ENCODE data around the gene MET.
"Not testable (repeated sequence)": the region's sequence is repeated elsewhere in the genome, so short reads cannot be mapped to it uniquely, and the experiment has no call there.

MET gene

DNA sequence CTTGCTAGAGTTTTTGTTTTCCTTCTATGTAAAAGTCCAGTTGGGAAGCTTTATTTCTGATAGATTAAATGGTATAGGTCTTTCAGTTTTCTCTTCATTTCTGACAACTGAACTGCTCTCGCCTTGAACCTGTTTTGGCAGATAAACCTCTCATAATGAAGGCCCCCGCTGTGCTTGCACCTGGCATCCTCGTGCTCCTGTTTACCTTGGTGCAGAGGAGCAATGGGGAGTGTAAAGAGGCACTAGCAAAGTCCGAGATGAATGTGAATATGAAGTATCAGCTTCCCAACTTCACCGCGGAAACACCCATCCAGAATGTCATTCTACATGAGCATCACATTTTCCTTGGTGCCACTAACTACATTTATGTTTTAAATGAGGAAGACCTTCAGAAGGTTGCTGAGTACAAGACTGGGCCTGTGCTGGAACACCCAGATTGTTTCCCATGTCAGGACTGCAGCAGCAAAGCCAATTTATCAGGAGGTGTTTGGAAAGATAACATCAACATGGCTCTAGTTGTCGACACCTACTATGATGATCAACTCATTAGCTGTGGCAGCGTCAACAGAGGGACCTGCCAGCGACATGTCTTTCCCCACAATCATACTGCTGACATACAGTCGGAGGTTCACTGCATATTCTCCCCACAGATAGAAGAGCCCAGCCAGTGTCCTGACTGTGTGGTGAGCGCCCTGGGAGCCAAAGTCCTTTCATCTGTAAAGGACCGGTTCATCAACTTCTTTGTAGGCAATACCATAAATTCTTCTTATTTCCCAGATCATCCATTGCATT is 27.1 kb downstream of the MET start:
- no peak for DNase-seq (ENCODE audit: low read depth)

DNA sequence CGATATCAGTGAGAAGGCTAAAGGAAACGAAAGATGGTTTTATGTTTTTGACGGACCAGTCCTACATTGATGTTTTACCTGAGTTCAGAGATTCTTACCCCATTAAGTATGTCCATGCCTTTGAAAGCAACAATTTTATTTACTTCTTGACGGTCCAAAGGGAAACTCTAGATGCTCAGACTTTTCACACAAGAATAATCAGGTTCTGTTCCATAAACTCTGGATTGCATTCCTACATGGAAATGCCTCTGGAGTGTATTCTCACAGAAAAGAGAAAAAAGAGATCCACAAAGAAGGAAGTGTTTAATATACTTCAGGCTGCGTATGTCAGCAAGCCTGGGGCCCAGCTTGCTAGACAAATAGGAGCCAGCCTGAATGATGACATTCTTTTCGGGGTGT is 27.7 kb downstream of the MET start:
- no peak for DNase-seq (ENCODE audit: low read depth)

DNA sequence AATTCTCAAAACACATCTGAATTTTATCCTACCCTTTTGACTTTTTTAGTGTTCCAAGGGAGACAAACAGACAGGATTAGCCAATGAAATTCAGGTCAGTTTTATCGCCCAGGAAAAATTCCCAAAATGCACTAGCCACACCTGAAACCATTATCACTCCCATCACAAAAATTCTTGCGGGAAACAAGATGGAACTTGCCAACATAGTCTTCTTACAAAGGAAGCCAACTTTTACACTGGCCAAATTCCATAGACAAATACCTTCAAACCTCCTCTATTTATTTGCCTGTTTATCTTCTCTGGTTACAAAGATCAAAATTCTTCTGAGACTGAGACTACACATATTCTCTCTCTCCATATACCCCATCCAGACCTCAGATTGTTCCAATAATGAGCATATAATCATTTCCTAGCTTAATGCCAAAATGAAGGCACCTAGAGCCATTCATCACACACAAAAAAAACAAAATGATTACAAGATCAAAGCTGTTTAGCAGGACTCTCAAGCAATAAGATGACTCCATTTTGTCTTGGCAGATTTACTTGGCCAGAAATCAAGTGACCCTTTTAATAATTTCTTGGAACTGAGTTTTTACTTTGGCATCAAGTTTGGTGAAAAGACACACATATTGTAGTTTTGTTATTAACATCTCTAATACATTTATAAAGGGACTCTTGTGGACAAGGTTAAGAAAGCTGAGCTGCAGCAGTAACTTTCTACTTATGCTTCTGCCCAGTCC is 30.2 kb downstream of the MET start:
- DNase-seq (ENCODE audit: low read depth), result no peak

DNA sequence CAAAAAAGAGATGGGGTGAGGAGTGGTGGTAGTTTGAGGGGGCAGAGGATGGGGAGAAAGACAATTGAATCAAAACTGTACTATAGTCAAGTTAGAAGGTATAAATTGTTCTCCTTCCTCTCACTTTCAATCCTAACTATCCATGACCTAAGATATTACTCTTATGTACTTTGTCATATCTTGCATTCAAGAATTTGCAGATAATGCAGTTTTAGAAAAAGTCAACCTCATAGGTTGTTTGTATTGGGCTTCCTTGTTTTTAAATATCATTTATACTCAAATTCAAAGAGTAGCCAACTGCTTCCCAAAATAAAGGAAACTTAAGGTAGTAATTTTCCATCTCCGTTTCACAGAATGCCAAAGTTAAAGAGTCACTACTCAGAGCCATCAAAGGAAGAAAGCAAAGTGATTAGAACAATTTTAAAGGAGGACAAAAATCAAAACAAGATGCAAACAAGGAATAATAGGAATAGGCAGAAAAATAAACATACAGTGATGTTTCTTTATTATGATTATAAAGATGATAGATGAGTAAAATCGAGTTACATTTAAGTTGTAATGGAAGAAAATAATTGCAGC is 32.7 kb downstream of the MET start:
- no peak for DNase-seq (ENCODE audit: low read depth)

DNA sequence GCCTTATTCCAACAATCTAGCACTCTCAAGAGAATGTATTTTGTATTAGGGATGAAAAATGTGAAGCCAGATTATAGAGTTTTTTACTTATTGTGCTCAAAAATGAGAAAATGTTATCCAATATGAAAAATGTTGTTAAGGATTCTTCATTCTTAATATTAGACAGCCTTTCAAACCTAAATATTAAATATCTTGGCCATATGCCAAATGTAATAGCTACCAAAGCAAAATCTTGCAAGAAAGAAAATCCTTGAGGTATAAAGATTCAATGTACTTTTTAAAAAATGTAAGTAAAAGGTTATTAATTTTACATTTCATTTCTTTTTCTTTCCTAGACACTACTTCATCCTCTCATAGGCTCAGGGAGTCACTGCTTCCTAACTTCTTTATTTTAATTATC is 33.4 kb downstream of the MET start:
- DNase-seq (ENCODE audit: low read depth), result no peak

DNA sequence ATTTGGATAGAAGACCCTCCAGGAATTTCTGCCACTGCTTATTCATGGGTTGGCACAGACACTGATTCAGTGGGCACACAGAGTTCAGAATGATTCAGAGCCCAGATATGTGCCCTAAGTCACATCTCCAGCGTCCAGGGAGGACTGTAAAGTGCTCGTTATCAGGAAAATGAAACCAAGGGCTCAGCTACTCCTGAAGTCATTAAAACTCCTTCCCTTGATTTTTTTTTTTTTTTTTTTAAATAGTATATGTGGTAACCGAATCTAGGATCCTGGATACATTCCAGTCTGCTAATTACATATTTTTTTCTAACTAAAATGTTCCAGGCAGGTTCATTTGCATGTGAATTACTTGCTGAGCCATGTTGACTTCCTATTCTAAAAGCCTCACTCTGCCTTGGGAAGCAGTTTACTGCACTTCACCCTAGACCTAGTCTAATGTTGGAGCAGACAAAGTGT is 34.7 kb downstream of the MET start:
- DNase-seq (ENCODE audit: low read depth), result no peak

DNA sequence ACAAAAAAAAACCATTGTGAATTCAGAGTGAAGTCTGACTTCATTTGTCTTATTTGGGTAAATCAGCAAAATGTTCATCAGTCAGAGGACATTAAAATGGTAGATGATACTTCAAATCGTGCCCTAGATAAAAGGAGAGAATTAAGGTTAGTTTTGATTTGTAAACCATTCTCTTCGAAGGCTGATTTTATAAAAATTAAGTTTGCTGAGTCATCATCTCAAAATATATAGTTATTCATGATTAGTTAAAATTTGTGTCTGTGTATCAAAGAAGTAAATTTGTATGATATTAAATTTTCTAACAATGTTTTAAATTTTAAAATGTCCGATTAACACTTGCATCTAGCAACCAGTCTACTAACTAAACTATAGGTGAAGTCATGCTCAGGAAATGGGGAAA is 35.3 kb downstream of the MET start:
- no peak for DNase-seq (ENCODE audit: low read depth)

DNA sequence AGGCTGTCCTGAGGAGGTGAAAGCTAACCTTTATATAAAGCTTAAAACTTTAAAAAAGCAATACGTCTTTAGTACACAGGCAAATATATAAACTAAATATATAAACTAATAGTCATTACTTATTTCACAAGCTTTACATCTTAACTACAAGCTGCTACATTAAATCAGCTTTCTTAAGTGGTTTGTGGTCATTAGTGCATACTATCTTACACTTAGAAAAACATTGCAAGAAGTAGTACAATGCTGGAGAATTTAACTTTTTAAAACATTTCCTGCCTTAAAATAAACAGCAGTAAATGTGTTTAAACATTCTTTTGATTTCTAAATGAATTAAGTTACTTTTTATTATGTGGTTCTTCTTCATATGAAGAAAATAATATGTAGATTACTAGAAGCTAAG is 36.3 kb downstream of the MET start:
- no peak for DNase-seq (ENCODE audit: low read depth)

DNA sequence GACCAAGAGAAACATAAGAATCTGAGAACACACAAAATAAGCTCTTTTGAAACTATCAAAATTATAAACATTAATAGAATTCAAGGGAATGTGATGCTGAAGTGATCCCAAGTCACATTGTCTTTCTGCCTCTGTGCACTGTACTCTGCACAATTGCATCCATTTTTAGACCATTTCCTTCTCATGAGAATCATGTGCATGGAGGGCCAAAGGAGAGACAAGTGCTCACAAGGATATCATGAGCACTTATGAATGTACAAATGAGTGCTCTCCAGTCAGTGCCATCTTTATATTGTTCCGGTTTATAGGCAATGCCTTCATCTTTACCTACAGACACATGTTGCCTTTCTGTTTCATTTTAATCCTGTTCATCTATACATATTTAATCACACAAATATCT is 36.9 kb downstream of the MET start:
- DNase-seq (ENCODE audit: low read depth), result no peak

DNA sequence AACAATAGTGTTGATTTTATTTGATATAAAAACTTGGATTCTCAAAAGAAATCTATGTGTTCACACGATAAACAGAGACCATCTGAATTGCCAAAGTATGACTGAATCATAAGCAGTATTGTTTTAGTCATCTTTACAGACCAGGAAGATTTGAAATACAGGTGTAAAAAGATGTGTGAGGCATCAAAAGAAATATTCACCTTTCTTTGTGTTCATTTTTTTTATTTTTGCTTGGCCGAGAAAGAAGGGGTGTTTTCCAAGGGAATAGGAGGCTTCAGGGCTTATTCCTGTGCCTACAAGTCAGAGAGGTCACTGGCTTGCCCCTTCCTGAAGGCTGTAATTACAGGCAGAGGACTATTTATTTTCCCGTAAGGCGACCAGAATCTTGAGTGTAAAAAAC is 37.3 kb downstream of the MET start:
- no peak for DNase-seq (ENCODE audit: low read depth)

DNA sequence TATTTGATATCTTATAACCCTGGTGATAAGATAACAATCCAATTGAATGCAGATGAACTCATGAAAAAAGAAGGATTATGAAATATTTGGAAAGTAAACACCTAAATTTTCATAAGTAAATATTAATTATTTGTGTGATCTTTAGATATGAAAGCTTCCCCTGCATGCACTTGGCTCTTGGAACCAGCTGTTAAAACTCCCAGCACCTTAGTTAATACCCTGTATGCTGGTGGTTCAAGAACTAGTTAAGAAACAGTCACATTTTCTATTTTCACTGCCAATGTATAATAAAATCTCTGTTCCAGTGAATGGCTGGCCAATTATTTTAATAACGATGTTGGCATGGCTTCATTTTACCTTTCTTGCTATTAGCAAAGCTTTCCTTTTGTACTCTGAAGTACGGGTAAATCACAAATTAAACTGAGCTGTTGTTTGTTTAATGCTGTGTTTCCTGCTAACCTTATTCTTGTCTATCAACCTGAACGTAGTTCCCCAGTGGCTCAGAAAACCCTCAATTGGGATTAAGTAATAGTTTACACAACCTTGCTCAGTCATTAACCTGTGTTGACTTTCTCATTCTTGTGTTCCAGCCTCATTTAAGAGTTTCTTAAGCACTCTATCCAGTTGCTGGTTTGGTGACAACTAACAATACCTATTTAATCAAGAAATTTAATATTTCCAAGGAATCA is 38.9 kb downstream of the MET start:
- no peak for DNase-seq (ENCODE audit: low read depth)

DNA sequence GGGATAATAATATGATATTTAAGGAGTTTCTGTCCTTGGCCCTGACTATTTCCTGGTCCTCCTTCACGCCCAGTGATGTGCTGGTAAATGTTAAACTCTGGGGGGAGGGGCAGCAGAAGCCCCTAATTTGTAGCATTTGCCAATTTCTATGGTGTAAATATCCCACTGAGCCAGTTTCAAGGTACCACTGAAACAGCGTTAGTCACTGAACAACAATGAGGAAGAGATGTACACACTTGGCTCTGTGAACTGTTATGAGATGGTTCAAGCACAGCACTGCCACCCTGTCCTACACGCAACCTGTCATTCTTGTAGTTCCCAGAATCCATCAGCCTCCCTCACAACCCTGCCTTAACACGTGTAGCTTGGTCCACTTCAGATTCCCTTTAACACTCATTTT is 39.8 kb downstream of the MET start:
- DNase-seq (ENCODE audit: low read depth), result no peak

DNA sequence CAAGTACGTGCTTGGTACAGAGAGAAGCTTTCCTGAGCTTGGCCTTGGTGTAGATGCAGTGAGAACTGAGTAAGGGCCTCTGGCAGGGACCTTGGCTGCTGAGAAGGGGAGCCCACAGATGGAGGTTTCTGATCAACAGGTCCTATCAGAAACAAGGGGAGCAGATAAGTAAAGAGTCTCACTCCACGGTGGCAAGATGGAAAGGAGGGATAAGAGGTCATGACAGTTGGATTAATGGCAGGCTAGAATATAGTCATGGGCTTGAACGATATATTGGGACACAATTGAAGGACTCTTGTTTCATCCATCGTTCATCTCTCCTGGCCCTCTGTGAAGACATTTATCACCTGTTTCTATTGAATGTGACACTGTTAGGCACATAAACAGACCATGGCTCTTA is 41.5 kb downstream of the MET start:
- DNase-seq (ENCODE audit: low read depth), result no peak

DNA sequence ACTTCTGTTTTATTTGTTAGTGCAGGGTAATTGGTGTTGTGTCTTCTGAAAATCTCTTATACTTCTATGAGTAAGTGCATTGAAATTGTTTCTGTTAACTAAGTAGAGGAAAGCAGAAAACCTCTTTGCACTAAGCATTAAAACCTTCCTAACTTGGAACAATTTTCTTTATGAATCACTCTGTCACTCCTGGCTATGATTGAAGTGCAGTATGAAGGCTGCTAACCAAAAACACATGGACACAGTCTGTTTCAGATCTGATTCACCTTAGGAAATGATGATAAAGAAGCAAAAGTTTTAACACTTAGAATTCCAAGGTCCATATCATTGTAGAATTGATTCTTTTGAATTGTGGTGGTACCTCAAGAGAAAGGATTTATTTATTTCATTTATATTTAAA is 41.9 kb downstream of the MET start:
- DNase-seq (ENCODE audit: low read depth), result peak; percentile 61

DNA sequence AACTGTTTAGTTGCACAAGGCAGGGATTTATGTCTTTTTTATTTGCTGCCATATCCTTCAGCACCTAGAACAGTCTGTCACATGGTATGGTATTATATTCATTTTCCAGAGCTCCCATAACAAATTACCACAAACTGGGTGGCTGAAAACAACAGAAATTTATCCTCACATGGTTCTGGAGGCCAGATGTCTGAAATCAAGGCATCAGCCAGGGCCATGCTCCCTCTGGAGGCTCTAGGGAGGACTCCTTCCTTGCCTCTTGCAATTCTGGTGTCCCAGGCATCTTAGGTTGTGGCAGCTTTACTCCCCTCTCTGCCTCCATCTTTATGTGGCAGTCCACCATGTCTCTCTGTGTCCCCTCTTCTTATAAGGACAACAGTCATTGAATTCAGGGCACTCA is 43.1 kb downstream of the MET start:
- peak; percentile 61 for DNase-seq (ENCODE audit: low read depth)

DNA sequence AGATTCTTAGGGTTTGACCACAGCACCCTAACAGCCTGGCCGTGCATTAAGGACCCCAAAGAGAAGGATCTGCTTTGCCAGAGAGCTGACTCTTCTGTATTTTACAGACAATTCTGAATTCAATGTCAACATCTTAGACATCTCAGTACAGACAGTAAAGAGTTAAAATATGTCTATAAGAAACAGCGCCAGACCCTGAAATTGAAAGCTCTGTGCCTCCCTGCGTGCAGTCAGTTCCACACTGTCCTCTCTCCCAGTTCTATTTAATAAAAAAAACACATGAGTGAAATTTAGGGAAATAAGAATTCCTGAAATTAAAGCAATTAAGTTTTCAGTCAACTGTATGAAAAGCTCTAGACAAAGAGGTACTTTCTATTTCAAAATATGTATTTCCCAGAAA is 45.1 kb downstream of the MET start:
- DNase-seq (ENCODE audit: low read depth), result no peak

DNA sequence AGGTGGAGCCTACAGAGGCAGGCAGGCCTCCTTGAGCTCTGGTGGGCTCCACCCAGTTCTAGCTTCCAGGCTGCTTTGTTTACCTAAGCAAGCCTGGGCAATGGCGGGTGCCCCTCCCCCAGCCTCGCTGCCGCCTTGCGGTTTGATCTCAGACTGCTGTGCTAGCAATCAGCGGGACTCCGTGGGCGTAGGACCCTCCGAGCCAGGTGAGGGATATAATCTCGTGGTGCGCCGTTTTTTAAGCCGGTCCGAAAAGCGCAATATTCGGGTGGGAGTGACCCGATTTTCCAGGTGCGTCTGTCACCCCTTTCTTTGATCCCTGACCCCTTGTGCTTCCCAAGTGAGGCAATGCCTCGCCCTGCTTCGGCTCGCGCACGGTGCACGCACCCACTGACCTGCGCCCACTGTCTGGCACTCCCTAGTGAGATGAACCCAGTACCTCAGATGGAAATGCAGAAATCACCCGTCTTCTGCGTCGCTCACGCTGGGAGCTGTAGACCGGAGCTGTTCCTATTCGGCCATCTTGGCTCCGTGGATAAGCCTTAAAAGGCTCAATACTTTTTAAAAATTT is 52.0 kb downstream of the MET start:
- not testable (repeated sequence) for DNase-seq (ENCODE audit: low read depth)

DNA sequence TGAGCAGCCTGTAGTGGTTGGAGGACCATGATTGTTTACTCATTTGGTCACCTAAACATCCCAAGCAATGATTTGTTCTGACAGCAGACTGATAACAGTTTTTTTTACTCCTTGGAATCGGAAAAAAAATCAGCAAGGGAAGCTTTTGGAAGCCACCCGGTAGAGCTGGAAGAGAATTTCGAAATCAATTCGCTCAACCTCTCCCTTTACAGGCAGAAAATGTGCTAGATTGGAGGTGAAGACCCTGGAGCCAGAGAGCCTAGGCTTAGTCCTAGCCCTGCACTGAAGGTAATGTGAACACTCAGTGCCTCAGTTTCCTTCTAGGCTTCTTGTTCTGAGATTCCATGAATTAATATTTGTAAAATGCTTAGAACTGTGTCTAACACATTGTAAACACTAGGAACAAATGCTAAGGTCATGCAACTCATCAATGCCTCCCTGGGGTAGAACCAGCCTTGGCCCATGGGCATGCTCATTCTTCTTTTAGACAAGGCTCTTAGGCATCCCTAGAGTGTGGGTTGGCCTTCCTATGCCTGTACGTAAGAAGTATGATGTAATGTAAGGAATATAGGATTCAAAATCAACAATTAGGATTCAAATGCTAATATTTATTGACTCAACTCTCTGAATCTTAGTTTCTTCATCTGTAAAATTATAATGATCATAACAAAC is 52.7 kb downstream of the MET start:
- DNase-seq (ENCODE audit: low read depth), result no peak

DNA sequence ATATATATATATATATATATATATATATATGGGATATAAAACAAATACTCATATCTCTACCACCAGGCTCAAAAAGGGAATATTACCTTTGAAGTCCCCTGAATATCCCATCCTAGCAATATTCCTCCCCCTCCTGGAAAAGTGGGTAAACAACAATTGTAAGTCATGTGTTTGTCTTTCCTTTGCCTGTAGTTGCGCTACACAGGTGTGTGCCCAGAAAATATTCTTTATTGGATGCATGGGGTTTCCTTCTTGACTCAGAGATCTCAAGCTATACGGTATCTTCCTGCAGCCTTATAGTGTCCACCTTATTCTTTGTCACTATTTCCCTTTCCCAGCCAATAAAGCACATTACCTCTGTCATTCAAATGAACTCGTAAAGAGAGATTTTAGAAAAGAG is 54.2 kb downstream of the MET start:
- no peak for DNase-seq (ENCODE audit: low read depth)

DNA sequence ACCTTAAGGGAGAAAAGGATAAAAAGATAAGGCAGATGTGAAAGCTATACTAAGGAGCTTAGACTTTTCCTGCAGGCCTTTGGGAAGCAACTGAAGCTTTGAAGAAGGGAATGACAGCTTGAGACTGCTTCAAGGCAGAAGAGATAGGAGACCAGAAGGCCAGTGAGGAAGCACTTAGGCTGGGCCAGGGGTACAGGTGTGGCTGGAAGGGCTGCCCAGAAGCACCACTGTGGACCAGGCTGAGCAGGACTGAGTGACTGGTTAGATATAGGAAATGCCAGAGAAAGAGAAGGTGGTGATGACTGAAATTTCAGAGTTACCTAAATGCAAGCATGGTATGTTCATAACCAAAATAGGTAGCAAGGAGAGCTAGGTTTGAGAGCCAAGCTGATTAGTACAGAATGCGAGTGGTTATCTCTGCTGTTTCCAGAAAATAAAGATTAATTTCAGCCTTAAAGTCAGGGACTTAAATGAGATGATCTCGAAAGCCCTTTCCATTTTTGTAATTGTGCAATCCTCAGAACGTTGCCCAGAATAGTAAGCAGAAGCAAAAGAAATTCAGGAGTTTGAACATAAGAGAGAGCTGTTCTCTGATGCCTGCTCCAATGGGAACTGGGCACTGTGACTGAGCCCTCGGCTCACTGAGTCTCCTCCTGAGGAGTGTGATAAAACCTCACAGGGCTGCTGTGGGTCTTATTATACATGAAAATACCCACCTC is 54.9 kb downstream of the MET start:
- DNase-seq (ENCODE audit: low read depth), result no peak

DNA sequence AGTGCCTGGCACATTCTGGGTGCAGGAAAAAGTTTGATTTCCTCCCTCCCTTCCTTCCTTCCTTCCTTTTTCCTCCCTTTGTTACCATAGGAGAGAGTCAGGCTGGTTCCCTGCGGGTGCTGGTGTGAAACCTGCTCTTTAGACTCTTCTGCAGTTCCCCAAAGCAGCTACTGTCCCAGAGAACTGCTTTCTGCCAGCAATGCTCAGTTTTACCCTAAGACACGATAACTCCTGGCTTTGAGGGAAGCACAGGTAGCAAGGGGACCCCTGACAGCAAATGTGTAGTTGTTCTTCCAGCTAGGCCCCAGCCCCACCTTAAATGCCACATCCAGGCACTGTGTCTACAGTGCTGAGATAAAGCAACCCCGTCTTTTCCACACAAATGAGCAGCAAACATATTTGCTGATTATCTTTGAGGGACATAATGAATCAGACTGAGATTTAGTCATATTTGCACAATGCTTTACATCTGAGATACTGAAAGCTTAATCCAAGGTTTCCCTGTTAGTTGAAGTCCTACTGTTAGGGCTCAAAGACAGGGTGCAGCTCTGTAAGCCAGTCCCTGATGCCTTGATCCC is 55.5 kb downstream of the MET start:
- DNase-seq (ENCODE audit: low read depth), result no peak

Data from GM04504 (cell line).